HG03354 (cell line): ENCODE data around the gene EXOSC7.
"Not testable (repeated sequence)": the region's sequence is repeated elsewhere in the genome, so short reads cannot be mapped to it uniquely, and the experiment has no call there.

Experiments used
- ATAC-seq: cut with Tn5 transposase; IDR thresholded peaks from one replicate; pipeline ENCODE4 v1.9.1; 2021; ENCODE audit warnings: mild to moderate bottlenecking; ENCODE audit not compliant: unreplicated experiment, poor library complexity, severe bottlenecking

Gene EXOSC7

GRCh38 chr3:45043728-45044299 lies 67.8 kb downstream of the EXOSC7 start:
- ATAC-seq = no peak

- ATAC-seq = no peak
Observed at GRCh38 chr3:45048244-45048643, 72.2 kb downstream of the EXOSC7 start.

DNA sequence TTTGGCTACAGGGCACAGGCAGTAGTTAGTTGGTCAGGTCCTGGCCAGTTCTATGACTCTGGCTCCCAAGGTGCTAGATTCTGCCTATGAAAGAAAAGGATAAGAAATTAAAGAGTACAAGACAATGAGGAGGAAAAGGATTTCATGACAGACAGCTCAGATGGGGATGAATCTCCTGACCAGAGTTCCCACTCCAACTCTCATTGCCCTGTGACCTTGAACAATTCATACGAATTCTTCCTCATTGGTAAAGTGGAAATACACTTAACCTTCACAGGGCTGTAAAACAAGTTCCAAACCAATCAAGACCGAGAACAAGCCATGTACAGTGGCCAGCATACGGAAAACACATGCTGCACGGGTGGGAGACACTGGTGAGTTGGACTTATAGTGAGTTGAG lies 73.8 kb downstream of the EXOSC7 start:
- no peak for ATAC-seq

- no peak for ATAC-seq
Observed at GRCh38 chr3:45051685-45052084, 75.6 kb downstream of the EXOSC7 start.

- not testable (repeated sequence) for ATAC-seq
Observed at GRCh38 chr3:45053805-45054195, 77.8 kb downstream of the EXOSC7 start.

DNA sequence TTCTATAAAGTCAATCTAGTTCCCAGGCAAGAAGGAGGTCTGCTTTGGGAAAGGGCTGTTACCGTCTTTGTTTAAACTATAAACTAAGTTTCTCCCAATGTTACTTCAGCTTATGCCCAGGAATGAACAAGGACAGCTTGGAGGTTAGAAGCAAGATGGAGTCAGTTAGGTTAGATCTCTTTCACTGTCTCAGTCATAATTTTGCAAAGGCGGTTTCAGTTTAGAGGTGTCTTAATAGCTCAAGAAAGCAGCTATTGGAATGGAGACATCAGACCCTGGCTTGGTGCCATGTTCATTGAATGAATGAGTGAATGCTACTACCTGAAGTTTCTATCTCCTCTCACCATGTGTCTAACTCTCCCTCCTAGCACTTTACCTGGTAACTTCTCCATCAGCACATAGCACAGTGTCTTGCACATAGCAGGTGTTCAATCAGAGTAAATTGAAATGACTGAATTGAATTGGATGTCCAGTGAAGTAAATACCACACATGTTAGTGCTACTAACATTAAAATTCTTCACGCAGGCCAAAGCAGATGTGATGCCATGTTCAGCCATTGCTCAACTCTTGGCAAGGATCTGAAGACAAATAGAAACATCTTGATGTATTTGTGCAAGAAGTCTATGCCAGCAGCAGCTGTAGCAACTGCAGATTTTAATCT lies 78.3 kb downstream of the EXOSC7 start:
- ATAC-seq = no peak

DNA sequence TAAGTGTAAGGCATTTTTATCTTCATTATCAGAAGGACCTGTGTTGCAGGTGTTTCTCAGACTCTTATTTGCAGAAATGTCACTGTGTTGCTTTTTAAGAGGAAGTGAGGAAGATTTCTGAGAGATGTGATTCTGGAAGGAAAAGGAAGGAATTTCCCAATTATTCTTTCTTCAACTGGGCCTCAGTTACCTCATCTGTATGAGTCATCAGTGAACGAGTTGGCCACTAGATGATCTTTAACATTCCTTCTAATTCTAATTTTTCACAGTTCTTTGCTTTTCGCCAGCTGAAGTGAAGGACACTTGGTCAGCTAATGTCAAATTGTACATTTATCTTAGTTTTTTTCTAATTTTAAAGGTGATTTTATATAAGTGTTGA lies 79.0 kb downstream of the EXOSC7 start:
- ATAC-seq = no peak

- no peak for ATAC-seq
Observed at GRCh38 chr3:45055411-45056143, 79.5 kb downstream of the EXOSC7 start.

GRCh38 chr3:45056608-45057301 lies 80.7 kb downstream of the EXOSC7 start:
- no peak for ATAC-seq

DNA sequence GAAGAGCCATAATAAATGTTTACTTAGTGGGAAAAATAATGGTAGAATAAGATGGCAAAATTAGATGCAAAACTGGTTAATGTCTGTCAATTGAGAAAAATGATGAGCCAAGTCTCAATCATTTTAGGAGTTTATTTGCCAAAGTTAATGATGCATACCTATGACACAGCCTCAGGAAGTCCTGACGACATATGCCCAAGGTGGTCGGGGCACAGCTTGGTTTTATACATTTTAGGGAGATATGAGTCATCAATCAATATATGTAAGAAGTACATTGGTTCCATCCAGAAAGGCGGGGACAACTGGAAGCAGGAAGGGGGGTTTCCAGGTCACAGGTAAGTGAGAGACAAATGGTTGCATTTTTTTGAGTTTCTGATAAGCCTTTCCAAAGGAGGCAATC lies 81.5 kb downstream of the EXOSC7 start:
- ATAC-seq = no peak

GRCh38 chr3:45059132-45059531 lies 83.1 kb downstream of the EXOSC7 start:
- no peak for ATAC-seq

DNA sequence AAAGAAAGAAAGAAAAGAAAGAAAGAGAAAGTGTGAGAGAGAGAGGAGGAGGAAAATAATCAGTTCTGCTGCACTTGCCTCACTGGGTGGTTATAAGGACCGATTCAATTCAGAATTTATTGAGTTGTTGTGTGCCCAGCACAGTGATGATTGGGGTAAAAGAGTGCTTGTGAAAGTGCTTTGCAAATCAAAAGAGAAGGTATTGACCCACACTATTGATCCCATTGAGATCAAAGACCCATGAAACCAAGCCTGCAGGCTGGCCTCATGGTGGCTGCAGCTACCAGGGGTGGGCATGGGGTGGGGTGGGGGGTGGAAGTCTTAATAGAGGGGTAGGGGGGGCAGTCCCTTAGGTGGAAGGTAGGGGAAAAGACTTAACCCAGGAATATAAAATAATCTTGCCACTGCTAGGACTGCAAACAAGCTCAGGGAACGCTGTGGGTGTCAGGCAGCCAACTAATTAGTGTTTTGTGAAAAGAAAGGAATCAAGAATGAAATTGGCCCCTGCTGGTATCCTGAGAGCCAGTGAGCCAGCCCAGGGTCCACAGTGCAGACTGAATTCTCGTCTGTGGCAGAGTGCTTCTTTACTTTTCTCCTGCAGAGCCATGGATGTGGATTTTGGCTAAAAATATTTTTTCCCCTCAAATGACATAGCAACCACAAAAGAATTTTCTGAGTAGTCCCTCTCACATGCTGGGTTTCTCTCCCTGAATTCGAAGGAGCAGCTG lies 84.3 kb downstream of the EXOSC7 start:
- no peak for ATAC-seq
